Tibial nerve (tissue), 3 donors: ENCODE results near the gene AGBL1.

Experiments used
- CTCF ChIP-seq, 5 experiments: fragments of 200-600 bp in 3 of 5; fragments of 450-650 bp in 2 of 5; sonication (generic) in 3 of 5; IDR thresholded peaks; one replicate each; pipeline ENCODE4 v1.5.1; 2016 to 2019; ENCODE audit warnings: antibody characterized with exemption in 5 of 5, mild to moderate bottlenecking in 3 of 5, moderate library complexity in 2 of 5
- POLR2A ChIP-seq, 2 donors: fragments of 450-650 bp; IDR thresholded peaks; one replicate each; pipeline ENCODE4 v1.6.1; 2017; ENCODE audit warnings: antibody characterized with exemption in 2 of 2, mild to moderate bottlenecking in 2 of 2, moderate library complexity in 2 of 2

- TF ChIP-seq CTCF (IDR thresholded peaks at IDR 0.05): peak; percentile 39 to 64 (median 49)
- TF ChIP-seq POLR2A (IDR thresholded peaks at IDR 0.05): no peak
Observed at GRCh38 chr15:86915811-86916331, 836.2 kb downstream of the AGBL1 start.
